Fibroblast of lung (primary cell): Measurements from ENCODE around the gene MTA2. TPM values are rescaled to one million over a fixed set of nuclear protein-coding genes. Genes with fewer than 3 reads are reported as not detected.
A peak's percentile ranks its signal among the peaks of the same experiment; 100 is the strongest.

ENCODE experiments used
- DNase-seq, 2 donors: peaks; one replicate each; pipeline versions ENCODE4 v3.0.0 to v3.0.0-alpha.2; 2010; ENCODE audit warnings: low read depth in 2 of 2
- H2AFZ ChIP-seq: 2 replicates; pipeline ENCODE4 v1.5.1; 2012; ENCODE audit warnings: low read length, control low read depth, inconsistent platforms
- H3K27ac ChIP-seq: 2 replicates; pipeline ENCODE4 v1.5.1; 2011; ENCODE audit warnings: low read length, control low read depth; ENCODE audit not compliant: insufficient read depth
- H3K27me3 ChIP-seq: 2 replicates; pipeline ENCODE4 v1.5.1; 2011; ENCODE audit warnings: mild to moderate bottlenecking, low read length; ENCODE audit not compliant: control insufficient read depth, insufficient read depth
- H3K36me3 ChIP-seq: 2 replicates; pipeline ENCODE4 v1.5.1; 2011; ENCODE audit warnings: low read length; ENCODE audit not compliant: control insufficient read depth, insufficient read depth
- H3K4me1 ChIP-seq: 2 replicates; pipeline ENCODE4 v1.5.1; 2011; ENCODE audit warnings: low read length; ENCODE audit not compliant: control insufficient read depth, insufficient read depth; ENCODE audit errors: extremely low read depth
- H3K4me2 ChIP-seq: 2 replicates; pipeline ENCODE4 v1.5.1; 2011; ENCODE audit warnings: low read length, control low read depth; ENCODE audit not compliant: insufficient read depth; ENCODE audit errors: extremely low read depth
- H3K4me3 ChIP-seq, 4 experiments: fragments of 200-600 bp in 1 of 4; sonication (generic) in 1 of 4; replicated peaks in 1 of 4; 2 replicates each; pipeline ENCODE4 v1.5.1; 2011 to 2016; ENCODE audit warnings: low read length in 4 of 4, low read depth in 3 of 4, mild to moderate bottlenecking in 3 of 4, control low read depth in 2 of 4, inconsistent platforms in 1 of 4, mixed read lengths in 1 of 4; ENCODE audit not compliant: insufficient read depth in 1 of 4; ENCODE audit errors: control extremely low read depth in 1 of 4
- H3K79me2 ChIP-seq: 2 replicates; pipeline ENCODE4 v1.5.1; 2012; ENCODE audit warnings: mild to moderate bottlenecking, low read length, inconsistent platforms; ENCODE audit not compliant: control insufficient read depth, insufficient read depth
- H3K9ac ChIP-seq: 2 replicates; pipeline ENCODE4 v1.5.1; 2011; ENCODE audit warnings: mild to moderate bottlenecking, low read length, control low read depth; ENCODE audit not compliant: insufficient read depth
- H3K9me3 ChIP-seq: 2 replicates; pipeline ENCODE4 v1.5.1; 2012; ENCODE audit warnings: low read depth, low read length; ENCODE audit not compliant: control insufficient read depth, insufficient read depth
- H4K20me1 ChIP-seq: 2 replicates; pipeline ENCODE4 v1.5.1; 2011; ENCODE audit warnings: low read length; ENCODE audit not compliant: control insufficient read depth, insufficient read depth; ENCODE audit errors: extremely low read depth
- EZH2 ChIP-seq: IDR thresholded peaks from 2 replicates; pipeline ENCODE4 v1.5.1; 2012; ENCODE audit warnings: low read length, control low read depth, mild to moderate bottlenecking; ENCODE audit errors: missing control alignments
- polyA plus RNA-seq, 2 donors: library from polyadenylated mRNA; depleted of rRNA in 1 of 2; stranded (reverse) in 1 of 2; unstranded in 1 of 2; fragments of >200 nt; gene quantifications; 2 replicates each; pipeline ENCODE4 v1.2.1, GENCODE V29; 2011 to 2012; ENCODE audit warnings: missing spikeins in 1 of 2
- total RNA-seq: library from RNA; depleted of rRNA; stranded (reverse); fragments of >200 nt; gene quantifications from 2 replicates; pipeline ENCODE4 v1.2.1, GENCODE V29; 2014
- TF ChIP-seq, protein P1 (sequence below), 2 donors: IDR thresholded peaks in 1 of 2; conservative IDR thresholded peaks in 1 of 2; 1 replicate in 1 of 2; 2 replicates in 1 of 2; pipeline ENCODE4 v1.5.1; 2011 to 2012; ENCODE audit warnings: low read length in 2 of 2, control low read depth in 1 of 2, inconsistent platforms in 1 of 2, low read depth in 1 of 2, mild to moderate bottlenecking in 1 of 2

The MTA2 gene
- total and polyA plus RNA-seq, 2 donors (not counting 1 experiment from before 2014, with no cell fraction given), result 31.4 to 117 TPM

GRCh38 chr11:62544581-62545436 is 56.9 kb downstream of the MTA2 start:
- Histone ChIP-seq H3K4me3 (peak overlapping the region; percentile 96 to 100 (median 98)), H3K9ac (peak overlapping the region; percentile 91), H3K9me3 (no peaks in the 10 kb centered on the region), H3K4me1 (peaks cover 26% of the 10 kb centered on the region), H3K36me3 (peaks cover 11% of the 10 kb centered on the region), H3K79me2 (peaks cover 83% of the 10 kb centered on the region), H3K27ac (peak overlapping the region; percentile 83), H4K20me1 (peaks cover 11% of the 10 kb centered on the region), H3K27me3 (no peaks in the 10 kb centered on the region), H3K4me2 (peak overlapping the region; percentile 85), H2AFZ (no peak overlapping the region)
- peak in 1 of 2 donors; percentile 15 for DNase-seq
- TF ChIP-seq, protein P1, sequence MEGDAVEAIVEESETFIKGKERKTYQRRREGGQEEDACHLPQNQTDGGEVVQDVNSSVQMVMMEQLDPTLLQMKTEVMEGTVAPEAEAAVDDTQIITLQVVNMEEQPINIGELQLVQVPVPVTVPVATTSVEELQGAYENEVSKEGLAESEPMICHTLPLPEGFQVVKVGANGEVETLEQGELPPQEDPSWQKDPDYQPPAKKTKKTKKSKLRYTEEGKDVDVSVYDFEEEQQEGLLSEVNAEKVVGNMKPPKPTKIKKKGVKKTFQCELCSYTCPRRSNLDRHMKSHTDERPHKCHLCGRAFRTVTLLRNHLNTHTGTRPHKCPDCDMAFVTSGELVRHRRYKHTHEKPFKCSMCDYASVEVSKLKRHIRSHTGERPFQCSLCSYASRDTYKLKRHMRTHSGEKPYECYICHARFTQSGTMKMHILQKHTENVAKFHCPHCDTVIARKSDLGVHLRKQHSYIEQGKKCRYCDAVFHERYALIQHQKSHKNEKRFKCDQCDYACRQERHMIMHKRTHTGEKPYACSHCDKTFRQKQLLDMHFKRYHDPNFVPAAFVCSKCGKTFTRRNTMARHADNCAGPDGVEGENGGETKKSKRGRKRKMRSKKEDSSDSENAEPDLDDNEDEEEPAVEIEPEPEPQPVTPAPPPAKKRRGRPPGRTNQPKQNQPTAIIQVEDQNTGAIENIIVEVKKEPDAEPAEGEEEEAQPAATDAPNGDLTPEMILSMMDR (conservative IDR thresholded peaks at IDR 0.05 in 1 of 2, IDR thresholded peaks at IDR 0.05 in 1 of 2; ENCODE audit: low read depth in 1 of 2, low read length in 2 of 2), result no peak
- no peak for TF ChIP-seq EZH2

- Histone ChIP-seq H4K20me1 (peaks cover 13% of the 10 kb centered on the region), H3K9me3 (no peaks in the 10 kb centered on the region), H3K27ac (peak overlapping the region; percentile 83), H3K4me3 (peak overlapping the region; percentile 96 to 100 (median 98)), H2AFZ (no peak overlapping the region), H3K4me1 (peaks cover 29% of the 10 kb centered on the region), H3K79me2 (peaks cover 90% of the 10 kb centered on the region), H3K27me3 (no peaks in the 10 kb centered on the region), H3K36me3 (peaks cover 11% of the 10 kb centered on the region), H3K4me2 (peak overlapping the region; percentile 85), H3K9ac (peak overlapping the region; percentile 91)
- no peak for TF ChIP-seq EZH2
- TF ChIP-seq, protein P1 (conservative IDR thresholded peaks at IDR 0.05 in 1 of 2, IDR thresholded peaks at IDR 0.05 in 1 of 2; ENCODE audit: low read depth in 1 of 2, low read length in 2 of 2), result no peak
- no peak for DNase-seq
These were observed 57.8 kb downstream of the MTA2 start for GRCh38 chr11:62543680-62544444.

Other genes with a start within 250 kb of the MTA2 start
- not detected in 2 replicates for gene SCGB1A1, start 182.8 kb downstream of the MTA2 start, total RNA-seq
- not detected in 2 replicates for gene SCGB1A1, start 182.8 kb downstream of the MTA2 start, polyA plus RNA-seq
- 396 and 762 TPM in 2 replicates for gene AHNAK, start 55.1 kb downstream of the MTA2 start, total RNA-seq
- 209 and 220 TPM in 2 replicates for gene AHNAK, start 55.1 kb downstream of the MTA2 start, polyA plus RNA-seq
- 1,405 and 1,825 TPM in 2 replicates for gene EEF1G, start 28.0 kb downstream of the MTA2 start, total RNA-seq
- 1,308 and 1,333 TPM in 2 replicates for gene EEF1G, start 28.0 kb downstream of the MTA2 start, polyA plus RNA-seq
- 6.9 and 7.8 TPM in 2 replicates for gene TUT1, start 10.3 kb downstream of the MTA2 start, total RNA-seq
- 5.5 and 6.8 TPM in 2 replicates for gene TUT1, start 10.3 kb downstream of the MTA2 start, polyA plus RNA-seq
- gene EML3, start 10.9 kb upstream of the MTA2 start, total RNA-seq, result 17.5 and 20.5 TPM in 2 replicates
- gene EML3, start 10.9 kb upstream of the MTA2 start, polyA plus RNA-seq, result 17.8 and 22.6 TPM in 2 replicates
- gene ROM1, start 11.4 kb upstream of the MTA2 start, total RNA-seq, result 8.5 and 9.9 TPM in 2 replicates
- 1.7 and 3.0 TPM in 2 replicates for gene ROM1, start 11.4 kb upstream of the MTA2 start, polyA plus RNA-seq
- 29.1 and 30.8 TPM in 2 replicates for gene B3GAT3, start 20.1 kb upstream of the MTA2 start, total RNA-seq
- gene B3GAT3, start 20.1 kb upstream of the MTA2 start, polyA plus RNA-seq, result 15.9 and 17.6 TPM in 2 replicates
- 167 and 279 TPM in 2 replicates for gene GANAB, start 44.7 kb upstream of the MTA2 start, total RNA-seq
- gene GANAB, start 44.7 kb upstream of the MTA2 start, polyA plus RNA-seq, result 328 and 368 TPM in 2 replicates
- gene INTS5, start 51.4 kb upstream of the MTA2 start, total RNA-seq, result 16.4 and 16.7 TPM in 2 replicates
- 9.4 and 13.2 TPM in 2 replicates for gene INTS5, start 51.4 kb upstream of the MTA2 start, polyA plus RNA-seq
- gene C11orf98, start 63.3 kb upstream of the MTA2 start, total RNA-seq, result 25.4 and 33.4 TPM in 2 replicates
- 38.2 and 64.8 TPM in 2 replicates for gene C11orf98, start 63.3 kb upstream of the MTA2 start, polyA plus RNA-seq
- gene CSKMT, start 63.4 kb upstream of the MTA2 start, total RNA-seq, result 8.4 and 9.8 TPM in 2 replicates
- gene CSKMT, start 63.4 kb upstream of the MTA2 start, polyA plus RNA-seq, result 2.6 and 2.9 TPM in 2 replicates
- gene UQCC3, start 69.8 kb upstream of the MTA2 start, total RNA-seq, result 12.1 and 14.0 TPM in 2 replicates
- gene UQCC3, start 69.8 kb upstream of the MTA2 start, polyA plus RNA-seq, result 4.7 and 7.3 TPM in 2 replicates
- 3.6 and 4.5 TPM in 2 replicates for gene LBHD1, start 70.4 kb upstream of the MTA2 start, total RNA-seq
- 3.1 and 3.4 TPM in 2 replicates for gene LBHD1, start 70.4 kb upstream of the MTA2 start, polyA plus RNA-seq
- gene UBXN1, start 77.2 kb upstream of the MTA2 start, total RNA-seq, result 143 and 229 TPM in 2 replicates
- gene UBXN1, start 77.2 kb upstream of the MTA2 start, polyA plus RNA-seq, result 76.4 and 88.6 TPM in 2 replicates
- gene LRRN4CL, start 87.7 kb upstream of the MTA2 start, total RNA-seq, result 13.4 and 31.5 TPM in 2 replicates
- gene LRRN4CL, start 87.7 kb upstream of the MTA2 start, polyA plus RNA-seq, result 7.9 and 12.7 TPM in 2 replicates
- gene BSCL2, start 105.6 kb upstream of the MTA2 start, total RNA-seq, result 37.8 and 62.1 TPM in 2 replicates
- gene BSCL2, start 105.6 kb upstream of the MTA2 start, polyA plus RNA-seq, result 35.5 and 54.0 TPM in 2 replicates
- gene GNG3, start 105.8 kb upstream of the MTA2 start, total RNA-seq, result not detected in 2 replicates
- 0.07 TPM in 1 of 2 replicates, not detected in the other for gene GNG3, start 105.8 kb upstream of the MTA2 start, polyA plus RNA-seq
- 9.2 and 14.5 TPM in 2 replicates for gene HNRNPUL2, start 125.6 kb upstream of the MTA2 start, total RNA-seq
- 18.8 and 26.4 TPM in 2 replicates for gene HNRNPUL2, start 125.6 kb upstream of the MTA2 start, polyA plus RNA-seq
- gene TTC9C, start 126.6 kb upstream of the MTA2 start, total RNA-seq, result 32.4 and 44.4 TPM in 2 replicates
- gene TTC9C, start 126.6 kb upstream of the MTA2 start, polyA plus RNA-seq, result 26.1 and 27.3 TPM in 2 replicates
- 13.4 and 14.4 TPM in 2 replicates for gene ZBTB3, start 152.3 kb upstream of the MTA2 start, total RNA-seq
- 6.2 and 6.8 TPM in 2 replicates for gene ZBTB3, start 152.3 kb upstream of the MTA2 start, polyA plus RNA-seq
- 68.8 and 80.6 TPM in 2 replicates for gene POLR2G, start 159.7 kb upstream of the MTA2 start, total RNA-seq
- gene POLR2G, start 159.7 kb upstream of the MTA2 start, polyA plus RNA-seq, result 216 and 228 TPM in 2 replicates
- gene TAF6L, start 169.5 kb upstream of the MTA2 start, total RNA-seq, result 16.7 and 18.8 TPM in 2 replicates
- 10.0 and 12.7 TPM in 2 replicates for gene TAF6L, start 169.5 kb upstream of the MTA2 start, polyA plus RNA-seq
- gene TMEM179B, start 185.5 kb upstream of the MTA2 start, total RNA-seq, result 27.5 and 41.9 TPM in 2 replicates
- gene TMEM179B, start 185.5 kb upstream of the MTA2 start, polyA plus RNA-seq, result 64.8 and 69.5 TPM in 2 replicates
- gene TMEM223, start 190.1 kb upstream of the MTA2 start, total RNA-seq, result 11.7 and 16.4 TPM in 2 replicates
- 14.4 and 15.4 TPM in 2 replicates for gene TMEM223, start 190.1 kb upstream of the MTA2 start, polyA plus RNA-seq
- 14.9 and 17.2 TPM in 2 replicates for gene NXF1, start 203.6 kb upstream of the MTA2 start, total RNA-seq
- 27.8 and 43.7 TPM in 2 replicates for gene NXF1, start 203.6 kb upstream of the MTA2 start, polyA plus RNA-seq
- 40.3 and 44.9 TPM in 2 replicates for gene STX5, start 230.2 kb upstream of the MTA2 start, total RNA-seq
- gene STX5, start 230.2 kb upstream of the MTA2 start, polyA plus RNA-seq, result 48.7 and 48.9 TPM in 2 replicates
- gene TEX54, start 231.0 kb upstream of the MTA2 start, total RNA-seq, result not detected in 2 replicates
- not detected in 2 replicates for gene TEX54, start 231.0 kb upstream of the MTA2 start, polyA plus RNA-seq
- gene WDR74, start 237.7 kb upstream of the MTA2 start, total RNA-seq, result 85.3 and 86.9 TPM in 2 replicates
- 14.8 and 24.0 TPM in 2 replicates for gene WDR74, start 237.7 kb upstream of the MTA2 start, polyA plus RNA-seq